ENCODE results near the gene PRICKLE4.

DNA sequence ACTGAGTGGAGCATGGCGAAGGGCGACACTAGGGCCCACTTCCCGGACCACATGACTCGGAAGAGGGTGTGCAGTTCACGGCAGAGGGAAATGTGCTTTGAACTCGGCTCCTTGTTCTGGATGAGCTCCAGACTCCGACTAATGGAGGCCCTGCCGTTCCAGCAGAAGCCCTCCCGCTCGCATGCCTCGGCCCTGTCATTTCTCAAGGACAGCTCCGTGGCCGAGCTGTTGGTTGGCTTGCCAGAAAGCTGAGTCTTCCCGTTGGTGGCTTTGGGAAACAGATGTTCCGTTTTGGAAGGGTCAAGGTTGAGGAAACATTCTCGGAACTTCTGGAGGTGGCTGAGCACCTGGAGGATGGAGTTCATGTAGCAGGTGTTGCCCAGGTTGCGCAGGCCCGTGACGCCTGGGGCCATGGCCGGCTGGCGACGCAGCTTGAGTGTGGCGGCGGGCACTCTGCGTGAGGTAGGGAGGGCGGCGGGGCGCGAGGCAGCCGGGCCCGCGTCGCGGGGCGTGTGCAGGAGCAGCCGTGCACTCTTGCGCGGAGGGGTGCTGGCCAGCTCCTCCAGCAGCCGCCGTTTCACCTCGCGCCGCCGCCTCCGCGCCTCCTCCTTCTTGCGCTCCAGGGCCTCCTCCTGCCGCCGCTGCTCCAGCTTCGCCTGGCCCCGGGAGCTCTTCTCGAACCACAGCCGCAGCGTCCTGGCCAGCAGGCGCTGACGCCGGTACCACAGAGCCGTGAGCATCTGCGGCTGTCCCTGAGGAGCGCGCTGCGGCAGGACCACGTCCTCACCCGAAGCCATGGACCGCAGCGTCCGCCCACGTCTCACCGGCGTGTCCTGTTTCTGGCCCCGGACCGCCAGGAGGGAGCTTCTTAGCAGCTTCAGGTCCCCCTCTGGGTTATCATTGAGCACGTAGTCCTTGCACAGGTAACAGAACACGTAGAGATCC is 25.5 kb downstream of the PRICKLE4 start:
- TF ChIP-seq EZH2 (IDR thresholded peaks at IDR 0.05; ENCODE audit: borderline replicate concordance, insufficient read depth, low read depth, low read length, poor library complexity, severe bottlenecking) = no peak
- TF ChIP-seq, protein P1, sequence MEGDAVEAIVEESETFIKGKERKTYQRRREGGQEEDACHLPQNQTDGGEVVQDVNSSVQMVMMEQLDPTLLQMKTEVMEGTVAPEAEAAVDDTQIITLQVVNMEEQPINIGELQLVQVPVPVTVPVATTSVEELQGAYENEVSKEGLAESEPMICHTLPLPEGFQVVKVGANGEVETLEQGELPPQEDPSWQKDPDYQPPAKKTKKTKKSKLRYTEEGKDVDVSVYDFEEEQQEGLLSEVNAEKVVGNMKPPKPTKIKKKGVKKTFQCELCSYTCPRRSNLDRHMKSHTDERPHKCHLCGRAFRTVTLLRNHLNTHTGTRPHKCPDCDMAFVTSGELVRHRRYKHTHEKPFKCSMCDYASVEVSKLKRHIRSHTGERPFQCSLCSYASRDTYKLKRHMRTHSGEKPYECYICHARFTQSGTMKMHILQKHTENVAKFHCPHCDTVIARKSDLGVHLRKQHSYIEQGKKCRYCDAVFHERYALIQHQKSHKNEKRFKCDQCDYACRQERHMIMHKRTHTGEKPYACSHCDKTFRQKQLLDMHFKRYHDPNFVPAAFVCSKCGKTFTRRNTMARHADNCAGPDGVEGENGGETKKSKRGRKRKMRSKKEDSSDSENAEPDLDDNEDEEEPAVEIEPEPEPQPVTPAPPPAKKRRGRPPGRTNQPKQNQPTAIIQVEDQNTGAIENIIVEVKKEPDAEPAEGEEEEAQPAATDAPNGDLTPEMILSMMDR (IDR thresholded peaks at IDR 0.05) = no peak

Data from B cell (primary cell).